H9 (cell line): Measurements from ENCODE around the gene LPCAT2. TPM values are rescaled to one million over a fixed set of nuclear protein-coding genes. Genes with fewer than 3 reads are reported as not detected.

Experiments used
- DNase-seq: peaks from one replicate; pipeline ENCODE4 v3.0.0-alpha.2; 2017
- H2AFZ ChIP-seq: one replicate; pipeline ENCODE4 v1.6.1; 2013; ENCODE audit warnings: mild to moderate bottlenecking, low read length, control low read depth, moderate library complexity
- H2AK5ac ChIP-seq: 2 replicates; pipeline ENCODE4 v1.6.1; 2013; ENCODE audit warnings: low read length, control low read depth, mixed read lengths; ENCODE audit not compliant: insufficient read length
- H2BK120ac ChIP-seq: one replicate; pipeline ENCODE4 v1.6.1; 2013; ENCODE audit warnings: low read depth, mild to moderate bottlenecking, low read length, control low read depth, inconsistent platforms; ENCODE audit not compliant: poor library complexity, severe bottlenecking
- H2BK12ac ChIP-seq: 2 replicates; pipeline ENCODE4 v1.6.1; 2013; ENCODE audit warnings: low read length, control low read depth, mixed read lengths, low read depth; ENCODE audit not compliant: insufficient read length
- H2BK15ac ChIP-seq: 2 replicates; pipeline ENCODE4 v1.6.1; 2013; ENCODE audit warnings: low read depth, low read length, control low read depth
- H2BK20ac ChIP-seq: one replicate; pipeline ENCODE4 v1.6.1; 2013; ENCODE audit warnings: low read depth, mild to moderate bottlenecking, low read length, control low read depth, inconsistent platforms; ENCODE audit not compliant: poor library complexity, severe bottlenecking
- H2BK5ac ChIP-seq: 2 replicates; pipeline ENCODE4 v1.6.1; 2013; ENCODE audit warnings: low read length, control low read depth, mixed read lengths; ENCODE audit not compliant: insufficient read length
- H3K14ac ChIP-seq: 2 replicates; pipeline ENCODE4 v1.6.1; 2013; ENCODE audit warnings: low read length, control low read depth; ENCODE audit not compliant: insufficient read depth
- H3K18ac ChIP-seq: 2 replicates; pipeline ENCODE4 v1.6.1; 2013; ENCODE audit warnings: low read depth, mild to moderate bottlenecking, mixed read lengths, low read length, control low read depth; ENCODE audit not compliant: insufficient read length
- H3K23ac ChIP-seq: 2 replicates; pipeline ENCODE4 v1.6.1; 2013; ENCODE audit warnings: low read length, control low read depth, mixed read lengths, low read depth; ENCODE audit not compliant: insufficient read length
- H3K23me2 ChIP-seq: 2 replicates; pipeline ENCODE4 v1.6.1; 2013; ENCODE audit warnings: low read depth, mild to moderate bottlenecking, mixed read lengths, low read length, control low read depth; ENCODE audit not compliant: insufficient read length, poor library complexity, severe bottlenecking
- H3K27ac ChIP-seq: 2 replicates; pipeline ENCODE4 v1.5.1; 2013; ENCODE audit warnings: low read length, control low read depth, mixed read lengths, low read depth; ENCODE audit not compliant: insufficient read length
- H3K27me3 ChIP-seq: 2 replicates; pipeline ENCODE4 v1.6.1; 2013; ENCODE audit warnings: low read length, control low read depth, inconsistent platforms; ENCODE audit not compliant: insufficient read depth
- H3K4ac ChIP-seq: 2 replicates; pipeline ENCODE4 v1.6.1; 2013; ENCODE audit warnings: low read depth, mild to moderate bottlenecking, control low read depth, inconsistent platforms, low read length, moderate library complexity
- H3K4me1 ChIP-seq: 2 replicates; pipeline ENCODE4 v1.6.1; 2013; ENCODE audit warnings: low read length, control low read depth, inconsistent platforms; ENCODE audit not compliant: insufficient read depth
- H3K4me2 ChIP-seq: 2 replicates; pipeline ENCODE4 v1.6.1; 2013; ENCODE audit warnings: low read length, control low read depth, mixed read lengths; ENCODE audit not compliant: insufficient read length, insufficient read depth
- H3K56ac ChIP-seq: 2 replicates; pipeline ENCODE4 v1.6.1; 2013; ENCODE audit warnings: low read depth, mild to moderate bottlenecking, mixed read lengths, low read length, control low read depth; ENCODE audit not compliant: insufficient read length
- H3K79me1 ChIP-seq: 2 replicates; pipeline ENCODE4 v1.6.1; 2013; ENCODE audit warnings: low read depth, mild to moderate bottlenecking, moderate library complexity, low read length, control low read depth, inconsistent platforms; ENCODE audit not compliant: insufficient read depth, poor library complexity, severe bottlenecking
- H3K79me2 ChIP-seq: 2 replicates; pipeline ENCODE4 v1.6.1; 2013; ENCODE audit warnings: low read length, control low read depth, inconsistent platforms; ENCODE audit not compliant: insufficient read depth
- H3K9ac ChIP-seq: 2 replicates; pipeline ENCODE4 v1.6.1; 2013; ENCODE audit warnings: low read length, control low read depth, mixed read lengths; ENCODE audit not compliant: insufficient read length; ENCODE audit errors: extremely low read depth
- H3K9me3 ChIP-seq: one replicate; pipeline ENCODE4 v1.6.1; 2013; ENCODE audit warnings: low read depth, low read length, inconsistent platforms; ENCODE audit not compliant: control insufficient read depth
- H3T11ph ChIP-seq: one replicate; pipeline ENCODE4 v1.6.1; 2013; ENCODE audit warnings: mild to moderate bottlenecking, low read length, control low read depth, inconsistent platforms
- H4K20me1 ChIP-seq: one replicate; pipeline ENCODE4 v1.6.1; 2013; ENCODE audit not compliant: control insufficient read depth, insufficient read length, insufficient read depth
- H4K5ac ChIP-seq: 2 replicates; pipeline ENCODE4 v1.6.1; 2013; ENCODE audit warnings: low read depth, mild to moderate bottlenecking, mixed read lengths, low read length, control low read depth; ENCODE audit not compliant: insufficient read length
- H4K8ac ChIP-seq: replicated peaks from 2 replicates; pipeline ENCODE4 v1.6.1; 2013; ENCODE audit warnings: low read length, control low read depth, mixed read lengths, low read depth; ENCODE audit not compliant: insufficient read length
- H4K91ac ChIP-seq: 2 replicates; pipeline ENCODE4 v1.6.1; 2013; ENCODE audit warnings: low read depth, mild to moderate bottlenecking, moderate library complexity, mixed read lengths, low read length, control low read depth; ENCODE audit not compliant: insufficient read length
- H3K27ac Mint-ChIP-seq, 3 experiments: 2 replicates in 2 of 3; 3 replicates in 1 of 3; pipeline ENCODE4 v1.8.0; 2020 to 2021; ENCODE audit warnings: mixed read lengths in 3 of 3, mild to moderate bottlenecking in 1 of 3, moderate library complexity in 1 of 3
- H3K27me3 Mint-ChIP-seq: 2 replicates; pipeline ENCODE4 v1.8.0; 2021; ENCODE audit warnings: low read depth, mild to moderate bottlenecking, moderate library complexity, mixed read lengths
- H3K36me3 Mint-ChIP-seq, 3 experiments: 2 replicates in 2 of 3; 3 replicates in 1 of 3; pipeline ENCODE4 v1.8.0; 2020 to 2021; ENCODE audit warnings: low read depth in 3 of 3, mixed read lengths in 3 of 3; ENCODE audit not compliant: insufficient read depth in 1 of 3
- H3K4me1 Mint-ChIP-seq, 2 experiments: 2 replicates each; pipeline ENCODE4 v1.8.0; 2020; ENCODE audit warnings: mixed read lengths in 2 of 2
- H3K4me3 Mint-ChIP-seq, 2 experiments: 2 replicates in 1 of 2; 3 replicates in 1 of 2; pipeline ENCODE4 v1.8.0; 2020 to 2021; ENCODE audit warnings: mild to moderate bottlenecking in 2 of 2, mixed read lengths in 2 of 2, moderate library complexity in 1 of 2
- H3K9me3 Mint-ChIP-seq, 2 experiments: 2 replicates in 1 of 2; 3 replicates in 1 of 2; pipeline ENCODE4 v1.8.0; 2020; ENCODE audit warnings: mild to moderate bottlenecking in 2 of 2, mixed read lengths in 2 of 2, moderate library complexity in 1 of 2
- WGBS: extraction: QIAGEN DNeasy Blood & Tissue Kit; methylation state at CpG from one replicate; pipeline ENCODE4 v1.1.7; 2013; ENCODE audit warnings: missing lambda C conversion rate, low lambda C conversion rate, mixed read lengths; ENCODE audit not compliant: insufficient read length; ENCODE audit errors: extremely low coverage; 5-methylcytosine and 5-hydroxymethylcytosine counted together
- total RNA-seq: library from RNA; stranded (reverse); gene quantifications from 2 replicates; pipeline ENCODE4 v1.2.1, GENCODE V29; 2021
- TF ChIP-seq, protein P1 (sequence below): fragments of 200-600 bp; sonication (generic); conservative IDR thresholded peaks from 3 replicates; pipeline ENCODE4 v1.8.0; 2021; ENCODE audit warnings: antibody characterized with exemption, mild to moderate bottlenecking

Gene LPCAT2
- total RNA-seq, 1 experiment from 2014 or later, result 2.8 TPM

DNA sequence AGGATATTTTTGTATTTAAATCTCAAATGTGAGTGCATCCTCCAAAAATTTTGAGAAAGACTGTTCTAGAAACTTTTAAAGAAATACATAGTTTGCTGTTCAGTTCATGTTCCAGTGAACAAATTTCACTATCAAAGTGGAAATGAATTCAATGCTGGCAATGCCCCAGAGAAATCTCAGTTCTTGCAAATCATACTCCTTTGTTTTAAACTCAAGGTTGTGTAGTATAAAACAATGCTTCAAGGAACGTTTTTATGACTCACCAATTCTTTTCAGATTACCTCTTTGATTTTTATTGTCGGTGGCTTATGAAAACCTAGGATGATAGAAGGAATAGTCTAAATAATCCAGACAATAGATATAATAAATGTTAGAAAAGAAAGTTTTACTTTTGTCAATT, 17.6 kb downstream of the LPCAT2 start:
- Mint-ChIP-seq H3K36me3 (peaks cover 4 to 9% (median 7%) of the 10 kb centered on the region in 3 experiments; a peak in 5 of 7 replicates), H3K4me1 (peaks cover 4 to 6% of the 10 kb centered on the region in 2 experiments; a peak in 3 of 4 replicates)
- DNase-seq, result no peak

More for the DNA sequence above, 17.6 kb downstream of the LPCAT2 start:
- no peaks in the 10 kb centered on the region for H3K27me3 Mint-ChIP-seq
- H3K27me3 ChIP-seq, result no peaks in the 10 kb centered on the region
- H3K27ac ChIP-seq, result no peak overlapping the region
- H4K91ac ChIP-seq, result no peak overlapping the region
- no peak overlapping the region for H2BK120ac ChIP-seq
- no peak overlapping the region for H2BK20ac ChIP-seq
- H3K9ac ChIP-seq, result no peak overlapping the region
- no peak overlapping the region for H2BK12ac ChIP-seq
- no peak overlapping the region for H2AFZ ChIP-seq
- no peak overlapping the region for H4K8ac ChIP-seq
- H3K4me2 ChIP-seq, result no peak overlapping the region
- no peak overlapping the region for H2AK5ac ChIP-seq
- H3K18ac ChIP-seq, result no peak overlapping the region
- no peaks in the 10 kb centered on the region for H3K79me1 ChIP-seq
- H3K4me1 ChIP-seq, result no peaks in the 10 kb centered on the region
- no peak overlapping the region for H2BK15ac ChIP-seq
- H3K23me2 ChIP-seq, result no peaks in the 10 kb centered on the region
- no peak overlapping the region for H3K56ac ChIP-seq
- no peak overlapping the region for H3K4me3 Mint-ChIP-seq
- peaks cover 8 to 9% of the 10 kb centered on the region in 2 experiments; a peak in 4 of 5 replicates for H3K9me3 Mint-ChIP-seq
- no peak overlapping the region for H3T11ph ChIP-seq
- H3K79me2 ChIP-seq, result no peaks in the 10 kb centered on the region
- H3K9me3 ChIP-seq, result no peaks in the 10 kb centered on the region
- H3K4ac ChIP-seq, result no peak overlapping the region
- H4K20me1 ChIP-seq, result no peaks in the 10 kb centered on the region
- no peak overlapping the region for H3K27ac Mint-ChIP-seq
- TF ChIP-seq, protein P1, sequence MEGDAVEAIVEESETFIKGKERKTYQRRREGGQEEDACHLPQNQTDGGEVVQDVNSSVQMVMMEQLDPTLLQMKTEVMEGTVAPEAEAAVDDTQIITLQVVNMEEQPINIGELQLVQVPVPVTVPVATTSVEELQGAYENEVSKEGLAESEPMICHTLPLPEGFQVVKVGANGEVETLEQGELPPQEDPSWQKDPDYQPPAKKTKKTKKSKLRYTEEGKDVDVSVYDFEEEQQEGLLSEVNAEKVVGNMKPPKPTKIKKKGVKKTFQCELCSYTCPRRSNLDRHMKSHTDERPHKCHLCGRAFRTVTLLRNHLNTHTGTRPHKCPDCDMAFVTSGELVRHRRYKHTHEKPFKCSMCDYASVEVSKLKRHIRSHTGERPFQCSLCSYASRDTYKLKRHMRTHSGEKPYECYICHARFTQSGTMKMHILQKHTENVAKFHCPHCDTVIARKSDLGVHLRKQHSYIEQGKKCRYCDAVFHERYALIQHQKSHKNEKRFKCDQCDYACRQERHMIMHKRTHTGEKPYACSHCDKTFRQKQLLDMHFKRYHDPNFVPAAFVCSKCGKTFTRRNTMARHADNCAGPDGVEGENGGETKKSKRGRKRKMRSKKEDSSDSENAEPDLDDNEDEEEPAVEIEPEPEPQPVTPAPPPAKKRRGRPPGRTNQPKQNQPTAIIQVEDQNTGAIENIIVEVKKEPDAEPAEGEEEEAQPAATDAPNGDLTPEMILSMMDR, result no peak
- H4K5ac ChIP-seq, result no peak overlapping the region
- H3K23ac ChIP-seq, result no peak overlapping the region
- no peak overlapping the region for H3K14ac ChIP-seq
- H2BK5ac ChIP-seq, result no peak overlapping the region
- no CpG with 5 or more reads among the region's 2 CpGs for WGBS
